ENCODE measurements around the gene STXBP2.

- TF ChIP-seq CTCF (tag by site-specific recombination; IDR thresholded peaks at IDR 0.05) (no peak), ZNF530 (tag by site-specific recombination; IDR thresholded peaks at IDR 0.05; ENCODE audit: low read depth) (no peak), ZXDB (tag by site-specific recombination; IDR thresholded peaks at IDR 0.05) (no peak)
Measured at GRCh38 chr19:7665076-7665475, 28.2 kb downstream of the STXBP2 start.
